Measurements from ENCODE around the gene XPO5. TPM values are rescaled to one million over a fixed set of nuclear protein-coding genes. Genes with fewer than 3 reads are reported as not detected.

The XPO5 gene
- total RNA-seq, 1 experiment from 2014 or later = 97.8 TPM

GRCh38 chr6:43503443-43503842 lies 72.4 kb downstream of the XPO5 start (continued):
- TF ChIP-seq PREB (CRISPR knock-in tag; IDR thresholded peaks at IDR 0.05; ENCODE audit: borderline replicate concordance) = no peak
- no peak for TF ChIP-seq GRHL2 (CRISPR knock-in tag; IDR thresholded peaks at IDR 0.05; ENCODE audit: insufficient replicate concordance, severe bottlenecking)
- no peak for TF ChIP-seq MYBL2 (CRISPR knock-in tag; IDR thresholded peaks at IDR 0.05)
- TF ChIP-seq MXD4 (CRISPR knock-in tag; IDR thresholded peaks at IDR 0.05; ENCODE audit: borderline replicate concordance) = no peak
- TF ChIP-seq ZNF423 (CRISPR knock-in tag; IDR thresholded peaks at IDR 0.05) = no peak
- no peak for TF ChIP-seq OVOL2 (CRISPR knock-in tag; IDR thresholded peaks at IDR 0.05; ENCODE audit: borderline replicate concordance)
- no peak for TF ChIP-seq ZBTB21 (CRISPR knock-in tag; IDR thresholded peaks at IDR 0.05; ENCODE audit: borderline replicate concordance)
- no peak for TF ChIP-seq CTCF (IDR thresholded peaks at IDR 0.05)
- no peak for TF ChIP-seq ZNF138 (CRISPR knock-in tag; conservative IDR thresholded peaks at IDR 0.05)

GRCh38 chr6:43502666-43503065 lies 73.2 kb downstream of the XPO5 start:
- H3K4me3 Mint-ChIP-seq = no peak overlapping the region
- DNase-seq (ENCODE audit: low spot score) = no peak
- H3K9me3 Mint-ChIP-seq = no peaks in the 10 kb centered on the region
- H3K27ac Mint-ChIP-seq = no peak overlapping the region
- H3K36me3 Mint-ChIP-seq = peaks cover 49% of the 10 kb centered on the region
- ATAC-seq = no peak
- peaks cover 8% of the 10 kb centered on the region for H3K27me3 Mint-ChIP-seq (ENCODE audit: low read depth)
- POLR2A ChIA-PET = no interaction called here
- no peaks in the 10 kb centered on the region for H3K4me1 Mint-ChIP-seq
- CTCF ChIA-PET = no interaction called here
- TF ChIP-seq CREB1 (CRISPR knock-in tag; IDR thresholded peaks at IDR 0.05) (no peak), RORB (CRISPR knock-in tag; IDR thresholded peaks at IDR 0.05) (no peak), USF2 (CRISPR knock-in tag; IDR thresholded peaks at IDR 0.05) (no peak), ZSCAN18 (CRISPR knock-in tag; IDR thresholded peaks at IDR 0.05) (no peak), JAZF1 (CRISPR knock-in tag; IDR thresholded peaks at IDR 0.05) (no peak), ZBTB43 (CRISPR knock-in tag; IDR thresholded peaks at IDR 0.05) (no peak), E2F1 (CRISPR knock-in tag; IDR thresholded peaks at IDR 0.05) (no peak), IRF1 (CRISPR knock-in tag; IDR thresholded peaks at IDR 0.05) (no peak), RELA (CRISPR knock-in tag; IDR thresholded peaks at IDR 0.05; ENCODE audit: borderline replicate concordance) (no peak), GABPB1 (CRISPR knock-in tag; IDR thresholded peaks at IDR 0.05) (no peak), TCF7 (CRISPR knock-in tag; IDR thresholded peaks at IDR 0.05; ENCODE audit: low read depth) (no peak), AFF4 (CRISPR knock-in tag; IDR thresholded peaks at IDR 0.05; ENCODE audit: borderline replicate concordance) (no peak)

Measured in WTC11 (cell line).